GM12878 (cell line): ENCODE data around the gene TSPEAR. TPM values are rescaled to one million over a fixed set of nuclear protein-coding genes. Genes with fewer than 3 reads are reported as not detected.

Experiments
- ATAC-seq: fragments of 200-7000 bp; cut with Tn5 transposase; 3 replicates; pipeline ENCODE4 v1.9.1; 2020; ENCODE audit warnings: mild to moderate bottlenecking, moderate library complexity
- BruUV-seq: library from RNA; stranded (reverse); fragments of 400-500 nt; replicated peaks from 2 replicates; lab custom pipeline; 2021; lab: Mats Ljungman, UMichigan
- CTCF ChIA-PET: fragments of 300-600 bp; sonication (Branson Sonifier 250); formaldehyde crosslinking; extraction: SDS; loops from one replicate; lab custom pipeline; 2021; ENCODE audit warnings: inconsistent platforms; lab: Yijun Ruan, JAX
- POLR2A ChIA-PET: fragments of 350-600 bp; formaldehyde crosslinking; extraction: SDS; loops from one replicate; lab custom pipeline; 2021; ENCODE audit warnings: inconsistent platforms; lab: Charles Lee
- RAD21 ChIA-PET: fragments of 300-600 bp; sonication (Branson Sonifier 250); formaldehyde crosslinking; loops from one replicate; lab custom pipeline; 2023; ENCODE audit warnings: antibody characterized with exemption; ENCODE audit not compliant: unreplicated experiment; lab: Charles Lee
- SMC1A ChIA-PET: fragments of 300-600 bp; sonication (Branson Sonifier 250); formaldehyde crosslinking; loops from one replicate; lab custom pipeline; 2023; ENCODE audit not compliant: unreplicated experiment, uncharacterized antibody; lab: Charles Lee
- DNase-seq: peaks from one replicate; pipeline ENCODE4 v3.0.0-alpha.2; 2011; ENCODE audit warnings: low read depth, low spot score
- FAIRE-seq: peaks from 3 replicates; lab custom pipeline; 2011; peaks lifted over from hg19 to GRCh38; lab: Jason Lieb, UNC
- H2AFZ ChIP-seq: 2 replicates; pipeline ENCODE4 v1.6.0; 2011; ENCODE audit warnings: low read depth, low read length, control low read depth; ENCODE audit not compliant: control insufficient read depth
- H3K27ac ChIP-seq: 2 replicates; pipeline ENCODE4 v1.5.1; 2011; ENCODE audit warnings: control low read depth; ENCODE audit not compliant: control insufficient read depth, insufficient read depth
- H3K27me3 ChIP-seq, 2 experiments: replicated peaks in 1 of 2; 2 replicates each; pipeline versions ENCODE4 v1.6.0 to v1.6.1; 2011; ENCODE audit warnings: low read length in 1 of 2; ENCODE audit not compliant: control insufficient read depth in 2 of 2, insufficient read depth in 2 of 2
- H3K36me3 ChIP-seq, 2 experiments: 2 replicates each; pipeline ENCODE4 v1.5.1; 2011; ENCODE audit warnings: low read length in 1 of 2; ENCODE audit not compliant: control insufficient read depth in 2 of 2, insufficient read depth in 2 of 2
- H3K4me1 ChIP-seq: 2 replicates; pipeline ENCODE4 v1.6.1; 2011; ENCODE audit warnings: mild to moderate bottlenecking, low read length, moderate library complexity, mixed read lengths; ENCODE audit not compliant: control insufficient read depth, insufficient read depth
- H3K4me2 ChIP-seq: 2 replicates; pipeline ENCODE4 v1.6.0; 2011; ENCODE audit warnings: control low read depth; ENCODE audit not compliant: control insufficient read depth, insufficient read depth
- H3K4me3 ChIP-seq: fragments of 200-600 bp; sonication (generic); 2 replicates; pipeline ENCODE4 v1.5.1; 2016
- H3K79me2 ChIP-seq: 2 replicates; pipeline ENCODE4 v1.6.0; 2011; ENCODE audit warnings: low read length; ENCODE audit not compliant: control insufficient read depth, insufficient read depth
- H3K9ac ChIP-seq: 2 replicates; pipeline ENCODE4 v1.8.0; 2011; ENCODE audit warnings: low read length, control low read depth, mixed read lengths; ENCODE audit not compliant: control insufficient read depth, insufficient read depth
- H3K9me3 ChIP-seq: replicated peaks from 3 replicates; pipeline ENCODE4 v1.5.1; 2011; ENCODE audit warnings: mild to moderate bottlenecking, low read length; ENCODE audit not compliant: control insufficient read depth, insufficient read depth
- H4K20me1 ChIP-seq: 2 replicates; pipeline ENCODE4 v1.6.0; 2011; ENCODE audit not compliant: control insufficient read depth, insufficient read depth
- ATF7 ChIP-seq: fragments of 450-650 bp; IDR thresholded peaks from 2 replicates; pipeline ENCODE4 v1.6.1; 2016; ENCODE audit warnings: low read depth, mild to moderate bottlenecking
- CHD1 ChIP-seq: IDR thresholded peaks from 2 replicates; pipeline ENCODE4 v1.6.1; 2012; ENCODE audit warnings: low read depth, low read length, improper control_type of control experiment
- POLR2A ChIP-seq: IDR thresholded peaks from 2 replicates; pipeline ENCODE4 v1.6.1; 2011; ENCODE audit warnings: low read depth, mild to moderate bottlenecking, low read length
- SKIL ChIP-seq: fragments of 450-650 bp; IDR thresholded peaks from 2 replicates; pipeline ENCODE4 v1.6.1; 2017; ENCODE audit warnings: mild to moderate bottlenecking, low read depth, inconsistent platforms; ENCODE audit not compliant: poor library complexity, severe bottlenecking
- SPI1 ChIP-seq: IDR thresholded peaks from 2 replicates; pipeline ENCODE4 v1.6.1; 2011; ENCODE audit warnings: low read depth, mild to moderate bottlenecking, low read length, moderate library complexity, borderline replicate concordance; ENCODE audit not compliant: insufficient read depth
- SREBF2 ChIP-seq: IDR thresholded peaks from 2 replicates; pipeline ENCODE4 v1.6.1; 2012; ENCODE audit warnings: mild to moderate bottlenecking, low read length
- TAF1 ChIP-seq: IDR thresholded peaks from 2 replicates; pipeline ENCODE4 v1.6.1; 2011; ENCODE audit warnings: mild to moderate bottlenecking, low read depth, low read length, borderline replicate concordance
- WGBS: methylation state at CpG from one replicate; pipeline ENCODE4 v1.1.6; 2016; ENCODE audit warnings: low lambda C conversion rate; ENCODE audit not compliant: insufficient replicate concordance, insufficient coverage; ENCODE audit errors: missing lambda C conversion rate; 5-methylcytosine and 5-hydroxymethylcytosine counted together
- in situ Hi-C: fragments of 300-500 bp; cut with MboI; formaldehyde crosslinking; loops from 9 replicates; pipeline ENCODE4 v1.14.3; 2018; ENCODE audit warnings: mixed read lengths
- intact Hi-C: fragments of 100-400 bp; cut with micrococcal nuclease; formaldehyde crosslinking; loops from one replicate; pipeline ENCODE4 v1.14.2; 2022; ENCODE audit not compliant: unreplicated experiment
- polyA plus RNA-seq, 11 experiments: library from polyadenylated mRNA; depleted of rRNA in 4 of 11; unstranded in 6 of 11; stranded (reverse) in 5 of 11; fragments of >200 nt; fragmentation: Nextera tagmentation in 4 of 11; fragmentation: Illumina TruSeq in 1 of 11; extraction: Ambion mirVana in 4 of 11; extraction: Trizol in 1 of 11; gene quantifications; 1 replicate in 1 of 11; 2 replicates in 10 of 11; pipeline versions ENCODE4 v1.2.1 to v1.2.3, GENCODE V29; 2011 to 2016; ENCODE audit warnings: inconsistent platforms in 2 of 11, missing spikeins in 2 of 11, low read depth in 1 of 11
- total RNA-seq, 4 experiments: library from RNA; depleted of rRNA in 3 of 4; stranded (reverse); fragments of >200 nt in 3 of 4; fragmentation: Illumina TruSeq in 1 of 4; extraction: Trizol in 1 of 4; gene quantifications; 2 replicates each; pipeline versions ENCODE4 v1.2.1 to v1.2.3, GENCODE V29; 2013 to 2021

The TSPEAR gene
- total and polyA plus RNA-seq, 10 of the 15 experiments (the other 5 are each of a cell fraction or from before 2014, with no cell fraction given): not detected

GRCh38 chr21:44564886-44565598 lies 146.3 kb downstream of the TSPEAR start (continued):
- TF ChIP-seq SKIL: no peak
- no peak for TF ChIP-seq POLR2A
- TF ChIP-seq CHD1: no peak
- peak; percentile 51 for TF ChIP-seq ATF7

GRCh38 chr21:44564099-44564498 lies 147.3 kb downstream of the TSPEAR start:
- FAIRE-seq (no peak), DNase-seq (no peak), ATAC-seq (no peak)
- POLR2A ChIA-PET: no interaction called here
- no peak overlapping the region for H3K4me2 ChIP-seq
- TF ChIP-seq SPI1: no peak
- TF ChIP-seq TAF1: no peak
- TF ChIP-seq SREBF2: no peak
- TF ChIP-seq, all 136 proteins: peak for 0
- Histone ChIP-seq H3K36me3 (no peaks in the 10 kb centered on the region), H3K27ac (no peak overlapping the region), H3K4me3 (no peak overlapping the region), H3K79me2 (no peaks in the 10 kb centered on the region), H2AFZ (no peak overlapping the region), H3K27me3 (no peaks in the 10 kb centered on the region), H3K9me3 (no peaks in the 10 kb centered on the region; the same call in 1 of the 3 replicates), H3K9ac (no peak overlapping the region), H4K20me1 (no peaks in the 10 kb centered on the region), H3K4me1 (no peaks in the 10 kb centered on the region)
- ChIA-PET RAD21 (interaction anchor here (0.9 kb wide), 1 partner anchor 55 kb away, joined by 3 read pairs; no protein-coding TSS in a partner anchor), CTCF (no interaction called here), SMC1A (interaction anchor here (0.5 kb wide), 1 partner anchor 230 kb away, joined by 3 read pairs; no protein-coding TSS in a partner anchor)
- intact Hi-C loops (no loop called here), in situ Hi-C loops (no loop called here)
- BruUV-seq: no TSS peak
- 97% methylated on average over 1 of the region's 1 CpG for WGBS
